ENCODE measurements around the gene MICAL3.

MICAL3 gene

DNA sequence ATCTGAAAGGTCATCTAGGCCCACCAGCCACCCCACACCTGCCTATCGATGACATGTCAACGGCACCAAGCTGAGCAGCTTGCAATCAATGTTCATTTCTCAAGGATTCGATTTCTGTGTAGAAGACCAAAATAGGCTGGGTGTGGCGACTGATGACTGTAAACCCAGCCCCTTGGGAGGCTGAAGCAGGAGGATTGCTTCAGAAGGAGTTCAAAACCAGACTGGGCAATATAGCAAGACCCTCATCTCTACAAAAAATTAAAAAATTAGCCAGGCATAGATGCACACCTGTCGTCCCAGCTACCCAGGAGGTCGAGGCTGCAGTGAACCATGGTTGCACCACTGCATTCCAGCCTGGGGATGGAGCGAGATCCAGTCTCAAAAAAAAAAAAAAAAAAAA lies 108.7 kb downstream of the MICAL3 start:
- no peak for TF ChIP-seq CTCF (conservative IDR thresholded peaks at IDR 0.05; ENCODE audit: low read length)
- H3K4me3 ChIP-seq (ENCODE audit: low read length): no peak overlapping the region
- DNase-seq (ENCODE audit: low read depth): no peak

DNA sequence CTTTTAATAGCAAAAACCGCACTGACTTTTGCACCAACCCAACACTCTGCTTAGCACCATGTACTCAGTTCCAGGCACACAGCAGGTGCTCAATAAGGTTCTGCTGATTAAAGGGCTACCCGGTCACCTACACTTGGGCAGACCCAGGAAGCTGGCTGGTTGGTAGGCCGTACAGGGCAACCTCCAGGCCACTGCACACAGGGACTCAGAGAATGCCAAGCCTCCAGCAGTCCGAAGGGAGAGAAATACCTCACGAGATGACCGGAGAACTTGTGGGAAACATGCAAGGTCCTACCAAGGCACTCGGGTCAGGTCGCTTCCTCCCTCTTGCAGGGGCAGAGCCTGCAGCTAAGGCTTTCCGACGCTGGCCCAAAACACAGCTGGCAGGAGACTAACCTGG lies 109.2 kb downstream of the MICAL3 start:
- no peak overlapping the region for H3K4me3 ChIP-seq (ENCODE audit: low read length)
- TF ChIP-seq CTCF (conservative IDR thresholded peaks at IDR 0.05; ENCODE audit: low read length): no peak
- DNase-seq (ENCODE audit: low read depth): no peak

GRCh38 chr22:17914474-17914873 lies 109.9 kb downstream of the MICAL3 start:
- TF ChIP-seq CTCF (conservative IDR thresholded peaks at IDR 0.05; ENCODE audit: low read length): no peak
- DNase-seq (ENCODE audit: low read depth): peak; percentile 52
- no peak overlapping the region for H3K4me3 ChIP-seq (ENCODE audit: low read length)

GRCh38 chr22:17913801-17914347 lies 110.5 kb downstream of the MICAL3 start:
- no peak for DNase-seq (ENCODE audit: low read depth)
- TF ChIP-seq CTCF (conservative IDR thresholded peaks at IDR 0.05; ENCODE audit: low read length): no peak

GRCh38 chr22:17912945-17913721 lies 111.2 kb downstream of the MICAL3 start:
- no peak for DNase-seq (ENCODE audit: low read depth)
- no peak overlapping the region for H3K4me3 ChIP-seq (ENCODE audit: low read length)
- no peak for TF ChIP-seq CTCF (conservative IDR thresholded peaks at IDR 0.05; ENCODE audit: low read length)

More at GRCh38 chr22:17913801-17914347, 110.5 kb downstream of the MICAL3 start:
- H3K4me3 ChIP-seq (ENCODE audit: low read length): no peak overlapping the region

DNA sequence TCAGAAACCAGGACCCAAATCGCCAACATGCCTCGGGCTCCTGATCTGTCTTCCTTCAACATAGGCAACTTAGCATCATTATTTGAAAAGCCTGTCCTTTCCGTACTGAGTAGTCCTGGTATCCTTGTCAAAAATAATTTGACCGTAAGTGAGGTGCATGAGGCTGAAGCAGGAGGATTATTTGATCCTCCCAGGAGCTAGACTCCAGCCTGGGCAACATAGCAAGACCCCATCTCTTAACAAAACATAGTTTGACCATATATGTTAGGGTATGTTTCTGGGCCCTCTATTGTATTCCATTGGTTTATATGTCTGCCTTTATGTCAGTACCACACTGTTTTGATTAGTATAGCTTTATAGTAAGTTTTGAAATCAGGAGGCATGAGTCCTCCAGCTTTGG lies 112.5 kb downstream of the MICAL3 start:
- TF ChIP-seq CTCF (conservative IDR thresholded peaks at IDR 0.05; ENCODE audit: low read length): no peak
- H3K4me3 ChIP-seq (ENCODE audit: low read length): no peak overlapping the region
- no peak for DNase-seq (ENCODE audit: low read depth)

GRCh38 chr22:17911312-17911705 lies 113.1 kb downstream of the MICAL3 start:
- DNase-seq (ENCODE audit: low read depth): no peak
- H3K4me3 ChIP-seq (ENCODE audit: low read length): no peak overlapping the region
- no peak for TF ChIP-seq CTCF (conservative IDR thresholded peaks at IDR 0.05; ENCODE audit: low read length)
